Panc1 (cell line): Measurements from ENCODE around the gene OTOL1. TPM values are rescaled to one million over a fixed set of nuclear protein-coding genes. Genes with fewer than 3 reads are reported as not detected.

Source experiments
- ATAC-seq: fragments of 200-7000 bp; cut with Tn5 transposase; 2 replicates; pipeline ENCODE4 v1.9.1; 2020; ENCODE audit warnings: mild to moderate bottlenecking, moderate library complexity
- Bru-seq: library from RNA; stranded (reverse); fragments of 400-500 nt; gene quantifications from one replicate; lab custom pipeline; 2021; lab: Mats Ljungman, UMichigan
- BruChase-seq, 2 experiments: library from RNA; stranded (reverse); fragments of 400-500 nt; gene quantifications; one replicate each; lab custom pipeline; 2021; lab: Mats Ljungman, UMichigan
- BruUV-seq: library from RNA; stranded (reverse); fragments of 400-500 nt; replicated peaks from 2 replicates; lab custom pipeline; 2021; lab: Mats Ljungman, UMichigan
- CTCF ChIA-PET: fragments of 300-600 bp; sonication (Branson Sonifier 250); formaldehyde crosslinking; loops from one replicate; lab custom pipeline; 2022; ENCODE audit warnings: antibody characterized with exemption; lab: Charles Lee
- POLR2A ChIA-PET: fragments of 300-600 bp; sonication (Branson Sonifier 250); formaldehyde crosslinking; loops from one replicate; lab custom pipeline; 2022; ENCODE audit warnings: antibody characterized with exemption; lab: Charles Lee
- DNase-seq: peaks from one replicate; pipeline ENCODE4 v3.0.0-alpha.2; 2010; ENCODE audit warnings: low read depth, low spot score
- H3K27ac ChIP-seq: 2 replicates; pipeline ENCODE4 v1.5.1; 2011; ENCODE audit warnings: mild to moderate bottlenecking, low read length, inconsistent platforms
- H3K27me3 ChIP-seq: fragments of 200-500 bp; sonication (Bioruptor generic); 2 replicates; pipeline ENCODE4 v1.6.0; 2014; ENCODE audit warnings: low read length, inconsistent platforms; ENCODE audit not compliant: control insufficient read depth, insufficient read depth
- H3K36me3 ChIP-seq: fragments of 200-500 bp; sonication (Bioruptor generic); 2 replicates; pipeline ENCODE4 v1.5.1; 2014; ENCODE audit warnings: inconsistent platforms, mild to moderate bottlenecking, low read length, moderate library complexity; ENCODE audit not compliant: control insufficient read depth, insufficient read depth
- H3K4me1 ChIP-seq: 2 replicates; pipeline ENCODE4 v1.5.1; 2011; ENCODE audit warnings: inconsistent platforms, mild to moderate bottlenecking, low read length, moderate library complexity; ENCODE audit not compliant: control insufficient read depth, insufficient read depth
- H3K4me3 ChIP-seq, 2 experiments: 2 replicates each; pipeline ENCODE4 v1.5.1; 2011 to 2012; ENCODE audit warnings: low read depth in 2 of 2, low read length in 2 of 2, mild to moderate bottlenecking in 2 of 2, inconsistent platforms in 1 of 2, moderate library complexity in 1 of 2
- H3K9me3 ChIP-seq: fragments of 200-500 bp; sonication (Bioruptor generic); 2 replicates; pipeline ENCODE4 v1.5.1; 2014; ENCODE audit warnings: low read depth, mild to moderate bottlenecking, inconsistent platforms, low read length, moderate library complexity; ENCODE audit not compliant: control insufficient read depth, insufficient read depth
- CTCF ChIP-seq: fragments of 450-650 bp; IDR thresholded peaks from 2 replicates; pipeline ENCODE4 v1.5.1; 2017; ENCODE audit warnings: mild to moderate bottlenecking
- POLR2AphosphoS5 ChIP-seq: IDR thresholded peaks from 2 replicates; pipeline ENCODE4 v1.6.1; 2012; ENCODE audit warnings: mild to moderate bottlenecking, low read depth, low read length, moderate library complexity
- REST ChIP-seq, 2 experiments: IDR thresholded peaks; 2 replicates each; pipeline ENCODE4 v1.6.1; 2011 to 2012; ENCODE audit warnings: low read depth in 2 of 2, control low read depth in 1 of 2, low read length in 1 of 2, mild to moderate bottlenecking in 1 of 2, moderate library complexity in 1 of 2; ENCODE audit not compliant: insufficient read depth in 1 of 2
- SIN3A ChIP-seq: IDR thresholded peaks from 2 replicates; pipeline ENCODE4 v1.6.1; 2012; ENCODE audit warnings: low read depth, mild to moderate bottlenecking, low read length, moderate library complexity, borderline replicate concordance; ENCODE audit not compliant: insufficient read depth
- TCF7L2 ChIP-seq: IDR thresholded peaks from 2 replicates; pipeline ENCODE4 v1.6.1; 2011; ENCODE audit warnings: mild to moderate bottlenecking, low read depth, low read length, inconsistent platforms
- in situ Hi-C: cut with HindIII; loops from 2 replicates; pipeline ENCODE4 v1.10.0; 2016; ENCODE audit warnings: low sequenced_read_pairs, low pct_unique_long_range_greater_than_20kb
- intact Hi-C: fragments of 100-400 bp; cut with micrococcal nuclease; formaldehyde crosslinking; loops from one replicate; pipeline ENCODE4 v1.10.0; 2022; ENCODE audit not compliant: unreplicated experiment
- long read RNA-seq: library from polyadenylated mRNA; unstranded; transcript quantifications from one replicate; pipeline ENCODE4 v2.0.0, GENCODE V29; 2021; ENCODE audit not compliant: unreplicated experiment
- polyA plus RNA-seq: library from polyadenylated mRNA; unstranded; fragments of >200 nt; gene quantifications from one replicate; pipeline ENCODE4 v1.2.1, GENCODE V29; 2012; ENCODE audit warnings: missing spikeins; ENCODE audit not compliant: insufficient read length
- total RNA-seq: library from RNA; stranded (reverse); gene quantifications from one replicate; pipeline ENCODE4 v1.2.1, GENCODE V29; 2021; ENCODE audit not compliant: unreplicated experiment

Gene OTOL1
- total RNA-seq (not detected), Bru-seq, nascent RNA (not detected), BruChase-seq, experiment 1, labeled RNA remaining after a 2-hour chase (not detected), BruChase-seq, experiment 2, labeled RNA remaining after a 6-hour chase (not detected)
- not detected for polyA plus RNA-seq
- long read RNA-seq: 0 reads

- intact Hi-C loops (no loop called here), in situ Hi-C loops (no loop called here)
- no peak within 1 kb of the TSS for H3K4me3 ChIP-seq
- no peaks in the 10 kb centered on the region for H3K36me3 ChIP-seq
- no peaks in the 10 kb centered on the region for H3K9me3 ChIP-seq
- no peaks in the 10 kb centered on the region for H3K4me1 ChIP-seq
- no peak for TF ChIP-seq TCF7L2
- no peak for TF ChIP-seq SIN3A
- no peak for TF ChIP-seq REST (IDR thresholded peaks at IDR 0.05; ENCODE audit: insufficient read depth in 1 of 2, low read depth in 2 of 2, low read length in 1 of 2)
- ChIA-PET CTCF (no interaction called here), POLR2A (no interaction called here)
- DNase-seq (no peak), ATAC-seq (no peak)
- no TSS peak for BruUV-seq
- H3K27me3 ChIP-seq: no peaks in the 10 kb centered on the region
- no peak within 1 kb of the TSS for H3K27ac ChIP-seq
Measured at GRCh38 chr3:161496508-161496907, at the start of gene OTOL1. Gene OTOL1, plus strand, starts transcription at chr3:161496808. Its CDS starts 0 bp downstream, at chr3:161496808.

- Histone ChIP-seq H3K4me3 (no peak overlapping the region), H3K27me3 (no peaks in the 10 kb centered on the region), H3K9me3 (no peaks in the 10 kb centered on the region), H3K27ac (no peak overlapping the region), H3K4me1 (no peaks in the 10 kb centered on the region), H3K36me3 (no peaks in the 10 kb centered on the region)
- TF ChIP-seq POLR2AphosphoS5 (no peak), SIN3A (no peak), TCF7L2 (no peak), REST (IDR thresholded peaks at IDR 0.05; ENCODE audit: insufficient read depth in 1 of 2, low read depth in 2 of 2, low read length in 1 of 2) (no peak), CTCF (no peak)
- ATAC-seq: no peak
- DNase-seq: no peak
- in situ Hi-C loops: no loop called here
- no TSS peak for BruUV-seq
- CTCF ChIA-PET: no interaction called here
- POLR2A ChIA-PET: no interaction called here
- intact Hi-C loops: no loop called here
Measured at GRCh38 chr3:161449785-161450184, 46.8 kb upstream of the OTOL1 start.
